SK-N-SH (cell line): ENCODE data around the gene DLGAP3. TPM values are rescaled to one million over a fixed set of nuclear protein-coding genes. Genes with fewer than 3 reads are reported as not detected.

Experiments
- CTCF ChIA-PET: fragments of 300-600, 350-600 bp; formaldehyde crosslinking; extraction: SDS; loops from one replicate; lab custom pipeline; 2021; lab: Yijun Ruan, JAX
- POLR2A ChIA-PET: fragments of 350-600 bp; sonication (Branson Sonifier 250); formaldehyde crosslinking; extraction: SDS; loops from one replicate; lab custom pipeline; 2020; ENCODE audit warnings: antibody characterized with exemption, inconsistent platforms; lab: Yijun Ruan, JAX
- DNase-seq: peaks from one replicate; pipeline ENCODE4 v3.0.0; 2012
- H2AFZ ChIP-seq: fragments of 200-600 bp; sonication (generic); 2 replicates; pipeline ENCODE4 v1.8.1; 2016; ENCODE audit warnings: antibody characterized with exemption, mild to moderate bottlenecking, low read depth
- H3F3A ChIP-seq: fragments of 200-600 bp; sonication (generic); replicated peaks from 2 replicates; pipeline ENCODE3; 2016; ENCODE audit warnings: antibody characterized with exemption, mild to moderate bottlenecking; ENCODE audit not compliant: insufficient read depth
- H3K27ac ChIP-seq, 2 experiments: fragments of 200-500 bp in 1 of 2; fragments of 200-600 bp in 1 of 2; sonication (Bioruptor generic) in 1 of 2; sonication (generic), shearing (Covaris generic) in 1 of 2; 2 replicates each; pipeline versions ENCODE4 v1.5.1 to v1.6.1; 2014 to 2016; ENCODE audit warnings: low read depth in 2 of 2, inconsistent platforms in 1 of 2, low read length in 1 of 2, mild to moderate bottlenecking in 1 of 2, mixed read lengths in 1 of 2
- H3K27me3 ChIP-seq: fragments of 200-600 bp; sonication (generic), shearing (Covaris generic); 2 replicates; pipeline ENCODE4 v1.6.1; 2016; ENCODE audit warnings: mixed run types; ENCODE audit not compliant: insufficient read depth
- H3K36me3 ChIP-seq, 2 experiments: fragments of 200-500 bp in 1 of 2; fragments of 200-600 bp in 1 of 2; sonication (Bioruptor generic) in 1 of 2; sonication (generic) in 1 of 2; replicated peaks in 1 of 2; 2 replicates each; pipeline versions ENCODE3 to v1.5.1; 2014 to 2016; ENCODE audit warnings: low read length in 1 of 2, mild to moderate bottlenecking in 1 of 2; ENCODE audit not compliant: insufficient read depth in 2 of 2, control insufficient read depth in 1 of 2
- H3K4me1 ChIP-seq, 2 experiments: fragments of 200-500 bp in 1 of 2; fragments of 200-600 bp in 1 of 2; sonication (Bioruptor generic) in 1 of 2; sonication (generic), shearing (Covaris generic) in 1 of 2; 2 replicates each; pipeline versions ENCODE4 v1.5.1 to v1.6.1; 2014 to 2016; ENCODE audit warnings: low read depth in 1 of 2, low read length in 1 of 2, mixed run types in 1 of 2; ENCODE audit not compliant: insufficient read depth in 2 of 2, control insufficient read depth in 1 of 2
- H3K4me2 ChIP-seq: fragments of 200-600 bp; sonication (generic), shearing (Covaris generic); 2 replicates; pipeline ENCODE4 v1.6.1; 2017; ENCODE audit warnings: mixed run types
- H3K4me3 ChIP-seq, 2 experiments: fragments of 200-500 bp in 1 of 2; fragments of 200-600 bp in 1 of 2; sonication (Bioruptor generic) in 1 of 2; sonication (generic), shearing (Covaris generic) in 1 of 2; 2 replicates each; pipeline versions ENCODE4 v1.5.1 to v1.8.1; 2014 to 2016; ENCODE audit warnings: low read depth in 2 of 2, inconsistent platforms in 1 of 2, low read length in 1 of 2, mild to moderate bottlenecking in 1 of 2, mixed read lengths in 1 of 2, moderate library complexity in 1 of 2
- H3K79me2 ChIP-seq: fragments of 200-600 bp; sonication (generic); 2 replicates; pipeline ENCODE4 v1.8.1; 2017; ENCODE audit warnings: mild to moderate bottlenecking; ENCODE audit not compliant: insufficient read depth
- H3K9ac ChIP-seq: fragments of 200-600 bp; sonication (generic); 2 replicates; pipeline ENCODE4 v1.6.1; 2017; ENCODE audit warnings: mixed run types
- H3K9me2 ChIP-seq: fragments of 200-600 bp; sonication (generic); 2 replicates; pipeline ENCODE4 v1.6.1; 2017; ENCODE audit warnings: mixed run types
- H3K9me3 ChIP-seq: fragments of 200-600 bp; sonication (generic); 2 replicates; pipeline ENCODE4 v1.6.1; 2017; ENCODE audit warnings: mixed run types, mild to moderate bottlenecking, moderate library complexity
- H4K20me1 ChIP-seq: fragments of 200-600 bp; sonication (generic); 2 replicates; pipeline ENCODE4 v1.6.1; 2017; ENCODE audit warnings: mild to moderate bottlenecking, mixed run types; ENCODE audit not compliant: insufficient read depth
- CTCF ChIP-seq: fragments of 200-600 bp; sonication (generic); IDR thresholded peaks from 2 replicates; pipeline ENCODE4 v1.6.1; 2017; ENCODE audit warnings: antibody characterized with exemption, mild to moderate bottlenecking, moderate library complexity
- EZH2phosphoT487 ChIP-seq: fragments of 200-600 bp; sonication (generic); IDR thresholded peaks from 2 replicates; pipeline ENCODE4 v1.6.1; 2017; ENCODE audit warnings: low read depth, mixed run types, mild to moderate bottlenecking, antibody characterized with exemption, moderate library complexity, borderline replicate concordance
- FOSL2 ChIP-seq: IDR thresholded peaks from 2 replicates; pipeline ENCODE4 v1.4.0; 2012; ENCODE audit warnings: low read depth, mild to moderate bottlenecking, moderate library complexity, borderline replicate concordance
- FOXJ3 ChIP-seq: sonication (generic); formaldehyde crosslinking; IDR thresholded peaks from 2 replicates; pipeline ENCODE4 v1.5.1; 2020; ENCODE audit warnings: mild to moderate bottlenecking, missing genetic modification reagents
- GABPA ChIP-seq: IDR thresholded peaks from 2 replicates; pipeline ENCODE4 v1.4.0; 2012; ENCODE audit warnings: low read depth, mild to moderate bottlenecking
- GATA2 ChIP-seq: sonication (generic); formaldehyde crosslinking; IDR thresholded peaks from 2 replicates; pipeline ENCODE4 v1.5.0; 2020; ENCODE audit warnings: mild to moderate bottlenecking, missing genetic modification reagents
- IRF3 ChIP-seq: fragments of 150-350 bp; IDR thresholded peaks from 2 replicates; pipeline ENCODE4 v1.6.1; 2016; ENCODE audit warnings: mild to moderate bottlenecking, low read depth, low read length
- JUND ChIP-seq: IDR thresholded peaks from 2 replicates; pipeline ENCODE4 v1.4.0; 2012
- MAX ChIP-seq: IDR thresholded peaks from 2 replicates; pipeline ENCODE4 v1.4.0; 2012; ENCODE audit warnings: low read depth
- MEF2A ChIP-seq: IDR thresholded peaks from 2 replicates; pipeline ENCODE4 v1.4.0; 2012; ENCODE audit warnings: low read depth, borderline replicate concordance
- MXI1 ChIP-seq: IDR thresholded peaks from 2 replicates; pipeline ENCODE4 v1.6.1; 2012; ENCODE audit warnings: mild to moderate bottlenecking, low read depth, low read length, improper control_type of control experiment
- NFIC ChIP-seq: IDR thresholded peaks from 2 replicates; pipeline ENCODE4 v1.4.0; 2012; ENCODE audit warnings: borderline replicate concordance
- NRF1 ChIP-seq: IDR thresholded peaks from 2 replicates; pipeline ENCODE4 v1.6.1; 2012; ENCODE audit warnings: low read depth, mild to moderate bottlenecking, low read length
- POLR2AphosphoS5 ChIP-seq: IDR thresholded peaks from 2 replicates; pipeline ENCODE4 v1.6.1; 2012; ENCODE audit warnings: low read depth, low read length
- RAD21 ChIP-seq: IDR thresholded peaks from 2 replicates; pipeline ENCODE4 v1.6.1; 2012; ENCODE audit warnings: mild to moderate bottlenecking, low read length
- REST ChIP-seq: IDR thresholded peaks from 2 replicates; pipeline ENCODE4 v1.6.1; 2012; ENCODE audit warnings: mild to moderate bottlenecking, low read depth, low read length, moderate library complexity
- RFX5 ChIP-seq: IDR thresholded peaks from 2 replicates; pipeline ENCODE4 v1.6.1; 2012; ENCODE audit warnings: mild to moderate bottlenecking, improper control_type of control experiment, low read length
- SIN3A ChIP-seq: IDR thresholded peaks from 2 replicates; pipeline ENCODE4 v1.6.1; 2012; ENCODE audit warnings: low read depth, mild to moderate bottlenecking, low read length, moderate library complexity, borderline replicate concordance
- SMC3 ChIP-seq: IDR thresholded peaks from 2 replicates; pipeline ENCODE4 v1.6.1; 2012; ENCODE audit warnings: low read depth, low read length, improper control_type of control experiment
- TAF1 ChIP-seq: IDR thresholded peaks from 2 replicates; pipeline ENCODE4 v1.6.1; 2012; ENCODE audit warnings: low read depth, mild to moderate bottlenecking, low read length, moderate library complexity, borderline replicate concordance
- TCF12 ChIP-seq: IDR thresholded peaks from 2 replicates; pipeline ENCODE4 v1.4.0; 2012
- TEAD4 ChIP-seq: IDR thresholded peaks from 2 replicates; pipeline ENCODE4 v1.4.0; 2012; ENCODE audit warnings: mild to moderate bottlenecking, borderline replicate concordance; ENCODE audit not compliant: insufficient read depth
- WGBS: methylation state at CpG from one replicate; pipeline ENCODE4 v1.1.6; 2017; ENCODE audit warnings: low lambda C conversion rate; 5-methylcytosine and 5-hydroxymethylcytosine counted together
- polyA plus RNA-seq, 3 experiments: library from polyadenylated mRNA; depleted of rRNA; stranded (reverse); fragments of >200 nt; gene quantifications; 2 replicates each; pipeline ENCODE4 v1.2.3, GENCODE V29; 2012

DLGAP3 gene
- polyA plus RNA-seq, 1 of the 3 experiments (the other 2 are of a cell fraction): 0.15 TPM

GRCh38 chr1:34847094-34847493 lies 82.4 kb downstream of the DLGAP3 start:
- H3K4me1 ChIP-seq: peaks cover 0 to 27% of the 10 kb centered on the region in 2 experiments; a peak in 1 of 4 replicates
- H3K4me3 ChIP-seq: no peak overlapping the region
- H2AFZ ChIP-seq: no peak overlapping the region
- H3K27me3 ChIP-seq: no peaks in the 10 kb centered on the region
- no peak overlapping the region; a peak in 1 of 4 replicates for H3K27ac ChIP-seq
- TF ChIP-seq MEF2A (no peak), JUND (no peak), NFIC (no peak), NRF1 (no peak), SMC3 (no peak), MXI1 (no peak), MAX (no peak), CTCF (no peak), GABPA (no peak)
- TF ChIP-seq, all 33 proteins: peak for 0
- CTCF ChIA-PET: interaction anchor here (0.8 to 1.9 kb wide), 3 partner anchors 13 to 61 kb away, joined by 3 to 8 read pairs (median 6); partner anchors contain the start of gene SMIM12
- peaks cover 6 to 35% of the 10 kb centered on the region in 2 experiments for H3K36me3 ChIP-seq
- peaks cover 23% of the 10 kb centered on the region for H3K79me2 ChIP-seq
- peaks cover 1% of the 10 kb centered on the region for H3F3A ChIP-seq
- no peak for DNase-seq
- no peaks in the 10 kb centered on the region for H3K9me2 ChIP-seq
- WGBS: 96% methylated on average over 4 of the region's 7 CpGs
- no peaks in the 10 kb centered on the region for H3K9me3 ChIP-seq
- peaks cover 16% of the 10 kb centered on the region for H4K20me1 ChIP-seq
- no peak overlapping the region for H3K9ac ChIP-seq
- POLR2A ChIA-PET: interaction anchor here (0.7 kb wide), 1 partner anchor 162 kb away, joined by 3 read pairs; no protein-coding TSS in a partner anchor
- no peak overlapping the region for H3K4me2 ChIP-seq

- Histone ChIP-seq H3F3A (no peaks in the 10 kb centered on the region), H3K4me3 (no peak overlapping the region), H3K4me2 (no peak overlapping the region), H3K36me3 (peaks cover 0 to 28% of the 10 kb centered on the region in 2 experiments), H4K20me1 (peaks cover 8% of the 10 kb centered on the region), H3K9me2 (no peaks in the 10 kb centered on the region), H2AFZ (no peak overlapping the region), H3K4me1 (peaks cover 0 to 19% of the 10 kb centered on the region in 2 experiments; a peak in 1 of 4 replicates), H3K79me2 (peaks cover 15% of the 10 kb centered on the region), H3K9me3 (no peaks in the 10 kb centered on the region), H3K27me3 (no peaks in the 10 kb centered on the region), H3K9ac (no peak overlapping the region), H3K27ac (no peak overlapping the region)
- CTCF ChIA-PET: interaction anchor here (1.9 kb wide), 1 partner anchor 14 kb away, joined by 8 read pairs; the partner anchor contains the start of gene SMIM12
- 88% methylated on average over 1 of the region's 2 CpGs for WGBS
- POLR2A ChIA-PET: no interaction called here
- no peak for DNase-seq
- TF ChIP-seq POLR2AphosphoS5 (no peak), RFX5 (no peak), REST (no peak), EZH2phosphoT487 (no peak), TAF1 (no peak), FOSL2 (no peak), TCF12 (no peak), TEAD4 (no peak), IRF3 (no peak), GATA2 (CRISPR knock-in tag) (no peak), FOXJ3 (CRISPR knock-in tag) (no peak), RAD21 (no peak), SIN3A (no peak)
These were observed 83.2 kb downstream of the DLGAP3 start for GRCh38 chr1:34846265-34846664.
